GM12872 (cell line): ENCODE data around the gene CAND2.

ENCODE experiments used
- TF ChIP-seq, protein P1 (sequence below): IDR thresholded peaks from 3 replicates; pipeline ENCODE4 v1.5.1; 2011; ENCODE audit warnings: low read depth, mild to moderate bottlenecking, low read length, moderate library complexity; ENCODE audit not compliant: insufficient read depth

CAND2 gene

DNA sequence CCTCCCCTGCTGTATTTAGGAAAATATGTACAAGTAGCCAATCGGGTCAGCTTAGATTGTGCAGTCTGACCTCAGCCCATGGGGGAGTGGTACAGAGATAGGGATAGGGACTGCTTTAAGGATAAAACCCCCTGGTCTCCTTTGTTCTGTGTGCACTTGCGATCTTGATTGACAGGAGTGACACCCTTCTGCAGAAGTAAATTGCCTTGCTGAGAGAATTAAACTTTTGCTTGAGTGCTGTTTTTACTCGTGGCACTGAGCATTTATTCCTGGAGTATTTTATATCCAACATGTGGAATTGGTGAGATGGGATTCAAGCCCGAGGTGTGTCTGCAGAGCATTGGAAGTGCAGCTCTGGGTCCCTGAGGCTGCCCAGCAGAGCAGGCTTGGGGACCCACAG, 68.8 kb downstream of the CAND2 start:
- TF ChIP-seq, protein P1, sequence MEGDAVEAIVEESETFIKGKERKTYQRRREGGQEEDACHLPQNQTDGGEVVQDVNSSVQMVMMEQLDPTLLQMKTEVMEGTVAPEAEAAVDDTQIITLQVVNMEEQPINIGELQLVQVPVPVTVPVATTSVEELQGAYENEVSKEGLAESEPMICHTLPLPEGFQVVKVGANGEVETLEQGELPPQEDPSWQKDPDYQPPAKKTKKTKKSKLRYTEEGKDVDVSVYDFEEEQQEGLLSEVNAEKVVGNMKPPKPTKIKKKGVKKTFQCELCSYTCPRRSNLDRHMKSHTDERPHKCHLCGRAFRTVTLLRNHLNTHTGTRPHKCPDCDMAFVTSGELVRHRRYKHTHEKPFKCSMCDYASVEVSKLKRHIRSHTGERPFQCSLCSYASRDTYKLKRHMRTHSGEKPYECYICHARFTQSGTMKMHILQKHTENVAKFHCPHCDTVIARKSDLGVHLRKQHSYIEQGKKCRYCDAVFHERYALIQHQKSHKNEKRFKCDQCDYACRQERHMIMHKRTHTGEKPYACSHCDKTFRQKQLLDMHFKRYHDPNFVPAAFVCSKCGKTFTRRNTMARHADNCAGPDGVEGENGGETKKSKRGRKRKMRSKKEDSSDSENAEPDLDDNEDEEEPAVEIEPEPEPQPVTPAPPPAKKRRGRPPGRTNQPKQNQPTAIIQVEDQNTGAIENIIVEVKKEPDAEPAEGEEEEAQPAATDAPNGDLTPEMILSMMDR: no peak

DNA sequence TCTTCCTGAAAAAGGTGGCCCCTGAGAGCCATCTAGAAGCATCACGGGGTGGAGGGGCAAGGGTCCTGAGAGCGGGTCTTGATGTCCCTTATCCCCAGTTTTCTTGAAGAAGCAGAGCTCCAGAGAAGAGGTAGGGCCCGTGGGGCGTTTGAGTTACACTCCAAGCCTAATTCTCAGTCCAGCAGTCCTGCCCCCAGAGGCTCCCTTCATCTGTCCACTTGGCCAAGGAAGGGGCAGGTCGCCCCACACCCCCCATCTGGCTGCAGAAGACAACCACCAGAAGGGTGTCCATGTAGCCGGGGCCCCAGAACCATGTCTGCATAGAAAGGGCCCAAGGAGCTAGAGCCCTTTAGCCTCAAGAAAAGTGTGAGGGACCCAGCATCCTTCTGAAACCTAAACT, 70.4 kb downstream of the CAND2 start:
- TF ChIP-seq, protein P1: no peak

DNA sequence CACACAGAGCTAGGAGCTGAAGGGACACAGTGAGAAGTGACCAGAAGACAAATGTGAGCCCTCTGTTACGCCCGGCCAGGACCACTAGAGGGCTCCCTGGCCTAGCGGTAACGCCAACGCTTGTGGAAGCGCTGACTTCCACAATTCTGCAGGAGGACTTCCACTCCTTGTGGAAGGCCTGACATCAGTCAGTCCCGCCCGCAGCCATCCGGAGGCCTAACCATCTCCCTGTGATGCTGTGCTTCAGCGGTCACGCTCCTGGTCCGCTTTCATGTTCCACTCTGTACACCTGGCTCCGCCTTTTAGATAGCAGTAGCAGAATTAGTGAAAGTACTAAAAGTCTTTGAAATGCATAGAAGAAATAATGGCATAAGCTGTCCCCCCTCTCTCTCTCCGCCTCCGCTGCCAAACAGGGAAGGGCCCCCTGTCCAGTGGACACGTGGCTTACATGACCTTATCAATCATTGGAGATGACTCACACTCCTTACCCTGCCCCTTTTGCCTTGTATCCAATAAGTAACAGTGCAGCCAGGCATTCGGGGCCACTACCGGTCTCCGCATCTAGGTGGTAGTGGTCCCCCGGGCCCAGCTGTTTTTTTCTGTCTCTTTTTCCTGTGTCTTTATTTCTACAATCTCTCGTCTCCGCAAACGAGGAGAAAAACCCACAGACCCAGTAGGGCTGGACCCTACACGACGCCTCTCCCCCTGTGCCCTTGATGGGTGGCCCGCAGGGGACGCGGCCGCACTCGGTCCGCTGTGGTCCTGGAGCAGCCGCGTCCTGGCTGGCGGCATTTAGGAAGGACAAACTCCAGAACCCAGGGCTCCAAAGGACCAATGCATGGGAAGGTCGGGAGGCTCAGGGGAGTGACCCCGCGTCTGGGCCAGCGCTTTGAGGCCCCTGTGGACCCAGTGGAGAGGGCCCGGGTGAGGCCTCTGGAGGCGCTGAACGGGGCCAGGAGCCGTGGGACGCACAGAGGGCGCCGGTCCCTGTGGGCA, 71.9 kb downstream of the CAND2 start:
- TF ChIP-seq, protein P1: peak; percentile 96

DNA sequence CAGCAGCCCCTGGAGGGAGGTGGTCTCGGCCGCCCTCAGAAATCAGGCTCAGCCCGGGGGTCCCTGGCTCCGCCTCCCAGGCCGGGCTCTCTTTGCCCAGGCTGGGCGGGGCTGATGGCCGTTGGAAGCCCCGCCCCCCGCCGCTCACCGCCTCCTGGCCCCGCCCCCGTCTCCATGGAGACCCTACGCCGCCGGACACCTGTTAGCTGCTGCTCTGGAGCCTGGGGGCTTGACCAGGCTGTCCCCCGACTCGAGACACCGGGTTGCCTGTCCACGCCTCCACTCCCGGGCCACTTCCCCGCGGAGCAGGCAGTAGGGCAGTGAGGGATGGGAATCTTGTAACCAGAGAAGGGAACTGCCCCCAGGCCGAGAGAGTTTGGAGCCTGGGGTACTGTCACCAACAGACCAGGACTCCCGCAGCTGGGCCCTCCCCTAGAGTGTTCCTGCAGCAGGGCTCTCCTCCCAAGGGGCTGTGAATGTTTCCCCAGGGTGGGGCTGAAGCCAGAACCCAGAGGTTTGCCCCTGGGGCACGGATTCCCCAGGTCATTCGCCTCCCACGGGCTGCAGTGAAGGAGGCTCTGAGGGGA, 72.6 kb downstream of the CAND2 start:
- TF ChIP-seq, protein P1: no peak

DNA sequence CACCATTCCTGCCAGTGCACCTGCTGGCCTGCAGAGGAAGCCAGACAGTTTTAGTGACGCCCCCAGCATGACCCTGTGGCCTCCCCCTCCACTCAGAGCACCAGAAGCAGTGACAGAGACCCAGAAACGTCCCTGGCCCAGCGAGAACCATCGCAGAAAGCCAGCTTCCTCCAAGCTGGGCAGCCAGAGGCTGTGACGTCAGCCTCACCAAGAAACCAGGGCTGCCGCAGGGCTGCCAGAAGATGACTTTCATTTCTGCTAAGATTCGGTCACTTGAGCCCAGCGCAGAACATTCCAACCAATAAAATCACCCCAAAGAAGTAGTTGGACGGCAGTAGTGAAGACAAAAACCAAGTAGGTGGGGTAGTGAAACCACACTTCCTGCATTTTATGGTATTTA, 74.5 kb downstream of the CAND2 start:
- TF ChIP-seq, protein P1: no peak

DNA sequence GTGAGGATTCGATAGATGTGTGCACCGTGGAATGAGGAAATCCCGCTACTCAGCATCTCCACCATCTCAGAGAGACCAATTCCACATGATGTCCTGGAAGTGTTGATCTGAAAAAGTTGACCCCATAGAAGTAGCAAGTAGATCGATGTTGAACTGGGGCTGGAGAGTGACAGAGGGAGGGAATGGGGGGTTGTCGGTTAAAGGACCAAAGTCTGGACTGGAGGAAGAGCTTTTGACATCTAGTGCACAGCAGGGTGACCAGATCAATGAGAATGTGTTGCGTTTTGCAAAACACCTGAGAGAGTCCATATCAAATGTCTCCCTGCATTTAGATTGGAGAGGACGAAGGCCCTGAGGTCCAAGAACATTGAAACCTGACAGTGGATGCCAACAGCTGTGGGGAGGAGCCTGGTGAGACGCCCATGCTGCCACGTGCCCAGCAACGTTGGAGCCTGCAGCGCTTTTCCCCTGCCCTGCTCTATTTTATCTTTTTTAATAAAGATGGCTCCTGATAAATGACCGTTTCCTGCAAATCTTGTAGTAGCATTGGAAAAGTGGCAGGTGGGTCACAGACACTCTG, 75.0 kb downstream of the CAND2 start:
- TF ChIP-seq, protein P1: no peak
